Endothelial cell of umbilical vein (primary cell): ENCODE data around the gene NMRAL1.

Experiments used
- EZH2 ChIP-seq: IDR thresholded peaks from 2 replicates; pipeline ENCODE4 v1.6.1; 2012; ENCODE audit warnings: borderline replicate concordance, low read depth, mild to moderate bottlenecking, moderate library complexity, low read length, inconsistent platforms; ENCODE audit not compliant: severe bottlenecking
- FOS ChIP-seq: IDR thresholded peaks from 2 replicates; pipeline ENCODE4 v1.6.1; 2011; ENCODE audit warnings: mild to moderate bottlenecking, low read length, moderate library complexity, borderline replicate concordance; ENCODE audit not compliant: insufficient read depth
- GATA2 ChIP-seq: IDR thresholded peaks from 2 replicates; pipeline ENCODE4 v1.7.0; 2011; ENCODE audit warnings: low read depth, mild to moderate bottlenecking, moderate library complexity, mixed read lengths, low read length; ENCODE audit not compliant: insufficient read length, insufficient read depth
- POLR2A ChIP-seq: IDR thresholded peaks from 2 replicates; pipeline ENCODE4 v1.6.1; 2012; ENCODE audit warnings: low read depth, mild to moderate bottlenecking, control low read depth, low read length
- POLR2AphosphoS5 ChIP-seq: IDR thresholded peaks from 2 replicates; pipeline ENCODE4 v1.6.1; 2012; ENCODE audit warnings: low read depth, mild to moderate bottlenecking, control low read depth, low read length, moderate library complexity; ENCODE audit not compliant: insufficient read depth
- TF ChIP-seq, protein P1 (sequence below), 2 donors: IDR thresholded peaks; 1 replicate in 1 of 2; 2 replicates in 1 of 2; pipeline ENCODE4 v1.5.1; 2011; ENCODE audit warnings: low read length in 2 of 2, mild to moderate bottlenecking in 2 of 2, moderate library complexity in 2 of 2, control low read depth in 1 of 2, inconsistent platforms in 1 of 2, low read depth in 1 of 2; ENCODE audit not compliant: insufficient read depth in 1 of 2; ENCODE audit errors: extremely low read depth in 1 of 2
- TF ChIP-seq, protein P2 (sequence below): IDR thresholded peaks from 2 replicates; pipeline ENCODE4 v1.6.1; 2011; ENCODE audit not compliant: insufficient read depth, insufficient read length

DNA sequence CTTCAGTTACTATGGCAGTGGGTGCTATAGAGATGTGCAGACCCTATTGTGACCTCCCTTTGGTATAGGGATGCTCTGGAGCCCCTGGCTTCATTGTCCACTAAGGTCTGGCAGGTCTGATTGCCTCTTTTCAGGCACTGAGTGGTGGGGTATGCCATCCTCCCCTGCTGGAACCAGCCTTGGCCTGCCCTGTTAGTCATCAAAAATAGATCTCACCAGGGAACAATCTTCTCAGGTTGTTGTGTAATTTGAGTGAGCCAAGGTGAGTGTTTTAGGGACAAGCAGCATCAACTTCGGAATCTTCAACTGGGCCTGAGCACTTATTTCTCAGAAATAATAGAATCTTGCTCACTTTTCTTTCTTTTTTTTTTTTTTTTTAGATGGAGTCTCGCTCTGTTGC is 21.3 kb upstream of the NMRAL1 start:
- TF ChIP-seq, protein P1, sequence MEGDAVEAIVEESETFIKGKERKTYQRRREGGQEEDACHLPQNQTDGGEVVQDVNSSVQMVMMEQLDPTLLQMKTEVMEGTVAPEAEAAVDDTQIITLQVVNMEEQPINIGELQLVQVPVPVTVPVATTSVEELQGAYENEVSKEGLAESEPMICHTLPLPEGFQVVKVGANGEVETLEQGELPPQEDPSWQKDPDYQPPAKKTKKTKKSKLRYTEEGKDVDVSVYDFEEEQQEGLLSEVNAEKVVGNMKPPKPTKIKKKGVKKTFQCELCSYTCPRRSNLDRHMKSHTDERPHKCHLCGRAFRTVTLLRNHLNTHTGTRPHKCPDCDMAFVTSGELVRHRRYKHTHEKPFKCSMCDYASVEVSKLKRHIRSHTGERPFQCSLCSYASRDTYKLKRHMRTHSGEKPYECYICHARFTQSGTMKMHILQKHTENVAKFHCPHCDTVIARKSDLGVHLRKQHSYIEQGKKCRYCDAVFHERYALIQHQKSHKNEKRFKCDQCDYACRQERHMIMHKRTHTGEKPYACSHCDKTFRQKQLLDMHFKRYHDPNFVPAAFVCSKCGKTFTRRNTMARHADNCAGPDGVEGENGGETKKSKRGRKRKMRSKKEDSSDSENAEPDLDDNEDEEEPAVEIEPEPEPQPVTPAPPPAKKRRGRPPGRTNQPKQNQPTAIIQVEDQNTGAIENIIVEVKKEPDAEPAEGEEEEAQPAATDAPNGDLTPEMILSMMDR (IDR thresholded peaks at IDR 0.05; ENCODE audit: extremely low read depth in 1 of 2, insufficient read depth in 1 of 2, low read depth in 1 of 2, low read length in 2 of 2) = no peak
- TF ChIP-seq EZH2 = no peak
- TF ChIP-seq, protein P2, sequence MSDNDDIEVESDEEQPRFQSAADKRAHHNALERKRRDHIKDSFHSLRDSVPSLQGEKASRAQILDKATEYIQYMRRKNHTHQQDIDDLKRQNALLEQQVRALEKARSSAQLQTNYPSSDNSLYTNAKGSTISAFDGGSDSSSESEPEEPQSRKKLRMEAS = no peak
- no peak for TF ChIP-seq POLR2A
- TF ChIP-seq POLR2AphosphoS5 = no peak
- TF ChIP-seq GATA2 = no peak
- no peak for TF ChIP-seq FOS
